GM19397 (cell line): ENCODE results near the gene CDRT15L2.
"Not testable (repeated sequence)": the region's sequence is repeated elsewhere in the genome, so short reads cannot be mapped to it uniquely, and the experiment has no call there.

Experiments used
- ATAC-seq: cut with Tn5 transposase; IDR thresholded peaks from one replicate; pipeline ENCODE4 v1.9.1; 2021; ENCODE audit warnings: mild to moderate bottlenecking, moderate library complexity; ENCODE audit not compliant: unreplicated experiment

Gene CDRT15L2

DNA sequence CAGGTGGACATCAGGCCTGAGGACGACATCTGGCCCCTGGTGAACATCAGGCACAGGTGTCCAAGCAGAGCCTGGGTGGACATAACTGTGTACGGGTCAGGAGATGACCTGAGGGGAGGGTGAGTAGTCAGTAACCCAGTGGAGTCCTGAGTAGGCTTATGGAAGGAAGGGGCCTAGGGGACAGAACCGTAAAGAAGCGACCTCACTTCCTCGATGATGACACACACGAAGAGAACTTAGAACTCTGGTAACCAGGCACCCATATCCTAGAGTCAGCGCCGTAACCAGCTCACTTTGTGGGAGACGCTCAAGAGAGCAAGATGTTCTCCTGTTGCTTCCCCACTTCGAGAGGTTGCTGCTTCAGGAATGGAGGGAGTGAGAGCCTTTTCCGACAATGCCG is at the start of gene CDRT15L2:
Gene CDRT15L2, plus strand, starts transcription at position 301 of the 400 bp plus-strand sequence. Its CDS starts 20 bp downstream, at position 321.
- ATAC-seq = not testable (repeated sequence)

DNA sequence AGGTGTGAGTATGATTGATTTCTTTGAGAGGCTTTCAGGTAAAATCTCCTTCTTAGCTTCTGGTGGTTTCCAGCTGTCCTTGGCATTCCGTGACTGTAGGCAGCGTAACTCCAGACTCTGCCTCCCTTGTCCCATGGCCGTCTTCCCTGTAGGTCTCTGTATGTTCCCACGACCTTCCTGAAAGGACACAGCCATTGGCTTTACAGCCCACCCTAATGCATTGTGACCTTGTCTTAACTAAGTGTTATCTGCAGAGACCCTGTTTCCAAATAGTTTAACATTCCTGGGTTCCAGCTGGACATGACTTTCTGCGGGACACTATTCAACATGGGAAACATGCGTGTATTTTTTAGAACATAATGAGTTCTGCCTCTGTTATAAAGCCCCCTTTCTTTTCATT is 49.4 kb upstream of the CDRT15L2 start:
- ATAC-seq = not testable (repeated sequence)

DNA sequence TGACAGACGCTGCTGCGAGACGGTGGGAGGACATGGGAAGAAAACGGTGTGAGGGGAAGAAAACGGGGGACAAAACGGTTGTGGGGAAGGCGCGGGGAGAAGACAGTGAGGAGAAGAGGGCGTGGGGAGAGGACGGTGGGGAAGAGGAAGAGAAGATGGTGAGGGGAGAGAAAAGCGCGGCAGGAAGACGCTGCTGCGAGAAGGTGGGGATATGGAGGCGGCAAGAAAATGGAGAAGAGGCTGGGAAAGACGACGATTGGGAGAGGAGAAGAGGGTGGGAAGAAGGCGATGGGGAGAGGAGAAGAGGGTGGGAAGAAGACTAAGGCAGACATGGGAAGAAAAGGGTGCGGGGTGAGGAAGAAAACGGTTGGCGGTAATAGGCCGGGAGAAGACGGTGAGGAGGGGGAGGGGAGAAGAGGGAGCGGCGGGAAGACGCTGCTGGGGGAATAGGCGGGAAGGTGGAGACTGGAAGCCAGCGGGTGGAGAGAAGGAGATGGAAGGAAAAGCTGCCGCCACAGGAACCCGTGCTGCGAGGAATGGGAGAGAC is 46.9 kb upstream of the CDRT15L2 start:
- ATAC-seq = not testable (repeated sequence)

GRCh38 chr17:20533206-20533605 is 46.3 kb upstream of the CDRT15L2 start:
- ATAC-seq = not testable (repeated sequence)

- ATAC-seq = not testable (repeated sequence)
These were observed 44.6 kb upstream of the CDRT15L2 start for GRCh38 chr17:20534711-20535550.

- ATAC-seq = peak; percentile 92
These were observed 39.1 kb upstream of the CDRT15L2 start for GRCh38 chr17:20540414-20540813.

GRCh38 chr17:20540865-20541264 is 38.7 kb upstream of the CDRT15L2 start:
- not testable (repeated sequence) for ATAC-seq

GRCh38 chr17:20541853-20542546 is 37.5 kb upstream of the CDRT15L2 start:
- ATAC-seq = not testable (repeated sequence)

DNA sequence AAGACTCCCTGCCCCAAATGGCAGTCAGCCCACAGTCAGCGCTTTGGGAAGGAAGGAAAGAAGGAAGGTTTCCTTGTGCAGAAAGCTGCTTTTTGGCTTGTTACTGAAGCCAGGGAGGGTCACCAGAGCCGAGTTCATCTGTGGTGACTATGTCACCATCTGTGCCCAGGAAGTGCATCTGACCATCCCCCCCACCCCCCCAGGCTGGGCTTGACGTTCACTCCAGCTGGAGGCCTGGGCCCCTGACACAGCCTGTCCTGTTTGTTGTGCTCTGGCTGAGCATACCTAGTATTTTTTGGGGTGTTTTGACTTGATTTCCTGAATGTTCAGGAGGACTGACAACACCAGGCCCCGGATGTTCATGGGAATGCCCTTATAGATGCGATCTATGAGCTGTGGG is 31.6 kb upstream of the CDRT15L2 start:
- not testable (repeated sequence) for ATAC-seq

DNA sequence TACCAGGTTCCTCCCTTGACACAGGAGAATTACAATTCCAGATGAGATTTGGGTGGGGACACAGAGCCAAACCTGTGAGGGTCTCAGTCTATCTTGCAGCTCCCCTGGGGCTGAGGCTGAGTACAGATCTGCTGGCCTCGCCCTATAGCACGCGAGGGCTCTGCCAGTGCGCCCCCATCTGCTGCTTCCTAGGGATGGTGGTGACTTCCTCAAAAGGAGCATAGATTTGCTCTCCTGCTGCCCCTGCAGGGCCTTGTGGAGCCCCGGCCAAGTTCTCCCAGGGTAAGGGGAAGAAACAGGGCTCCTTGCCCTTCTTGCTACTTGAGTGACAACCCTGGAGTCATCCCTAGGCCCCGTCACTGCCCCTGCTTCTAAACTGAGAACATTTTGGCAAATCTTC is 26.6 kb upstream of the CDRT15L2 start:
- not testable (repeated sequence) for ATAC-seq

- ATAC-seq = not testable (repeated sequence)
These were observed 24.8 kb upstream of the CDRT15L2 start for GRCh38 chr17:20554728-20555127.

DNA sequence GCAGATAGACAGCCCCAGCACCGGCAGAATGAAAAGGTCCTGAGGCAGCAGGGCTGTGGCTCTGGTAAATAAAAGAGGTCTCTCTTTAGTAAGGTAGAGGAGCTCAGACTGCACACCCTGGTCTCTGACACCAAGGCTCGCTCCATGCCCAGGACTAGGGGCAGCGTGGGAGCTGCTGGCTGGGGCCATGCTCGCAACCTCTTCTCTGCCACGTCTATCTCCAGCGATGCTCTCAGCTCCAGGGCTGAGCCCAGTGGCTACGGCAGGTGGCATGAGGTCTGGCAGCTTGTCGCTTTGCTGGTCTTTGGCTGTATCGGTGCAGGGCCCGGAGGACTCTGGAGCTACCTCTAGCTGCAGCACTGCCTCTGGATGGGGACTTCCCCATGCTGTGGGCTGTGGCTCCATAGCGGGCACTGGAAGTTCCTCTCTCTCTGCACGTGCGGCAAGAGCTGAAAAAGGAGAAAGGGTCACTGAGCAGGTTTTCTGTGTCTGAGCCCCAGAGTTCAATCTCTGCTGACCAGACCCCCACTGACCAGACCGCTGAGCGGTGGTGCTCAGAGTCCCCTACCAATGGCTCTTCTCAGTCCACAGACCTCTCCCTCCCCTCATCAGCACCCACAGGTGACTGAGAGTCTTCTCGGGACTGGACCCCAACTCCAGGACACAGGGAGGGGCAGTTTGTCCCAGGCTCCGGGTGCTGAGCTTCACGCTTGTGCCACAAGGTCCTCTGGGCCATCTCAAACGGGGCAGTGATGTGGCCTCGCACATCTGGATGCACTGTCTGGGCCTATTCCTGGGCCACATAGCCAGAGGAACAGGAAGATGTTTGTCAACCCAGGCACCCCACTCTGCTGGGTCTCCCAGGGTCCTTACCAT is 24.2 kb upstream of the CDRT15L2 start:
- ATAC-seq = not testable (repeated sequence)

DNA sequence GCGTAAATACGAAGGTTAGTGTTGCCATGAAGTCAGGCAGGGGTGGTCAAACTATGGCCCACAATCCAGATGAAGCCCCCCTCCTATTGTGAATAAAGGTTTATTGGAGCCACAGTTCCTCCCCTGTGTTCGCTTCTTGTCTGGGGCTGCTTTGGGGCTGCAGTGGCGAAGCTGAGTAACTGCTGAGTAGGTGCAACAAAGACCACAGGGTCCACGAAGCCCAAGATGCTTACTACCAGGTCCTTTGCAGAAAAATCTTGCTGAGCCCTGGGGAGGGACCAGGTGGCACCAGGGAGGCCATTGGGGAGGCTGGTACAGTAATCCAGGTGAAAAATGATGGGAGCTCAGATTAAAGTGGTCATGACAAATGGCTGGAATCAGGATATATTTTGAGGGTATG is 21.4 kb upstream of the CDRT15L2 start:
- not testable (repeated sequence) for ATAC-seq

- ATAC-seq = not testable (repeated sequence)
These were observed 20.5 kb upstream of the CDRT15L2 start for GRCh38 chr17:20559018-20559417.

DNA sequence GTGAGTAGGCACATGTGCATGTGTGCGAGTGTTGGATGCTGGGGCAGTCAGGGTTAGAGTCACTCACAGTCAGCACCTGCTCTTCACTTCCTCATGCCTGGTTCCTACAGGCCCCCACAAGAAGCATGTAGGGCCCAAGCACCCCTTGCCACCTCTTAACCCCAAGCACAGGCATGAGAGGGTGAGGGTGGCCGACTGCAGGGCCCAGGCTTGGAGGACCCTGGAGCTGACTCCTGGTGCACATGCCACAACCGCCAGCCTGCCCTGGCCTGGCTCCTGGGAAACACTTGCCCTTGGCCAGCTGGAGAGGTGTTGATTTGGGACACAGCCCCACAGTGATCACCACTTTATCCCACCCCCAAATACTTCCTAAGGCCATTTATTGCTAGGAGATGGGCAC is 16.9 kb upstream of the CDRT15L2 start:
- no peak for ATAC-seq

GRCh38 chr17:20565245-20565644 is 14.3 kb upstream of the CDRT15L2 start:
- ATAC-seq = not testable (repeated sequence)

DNA sequence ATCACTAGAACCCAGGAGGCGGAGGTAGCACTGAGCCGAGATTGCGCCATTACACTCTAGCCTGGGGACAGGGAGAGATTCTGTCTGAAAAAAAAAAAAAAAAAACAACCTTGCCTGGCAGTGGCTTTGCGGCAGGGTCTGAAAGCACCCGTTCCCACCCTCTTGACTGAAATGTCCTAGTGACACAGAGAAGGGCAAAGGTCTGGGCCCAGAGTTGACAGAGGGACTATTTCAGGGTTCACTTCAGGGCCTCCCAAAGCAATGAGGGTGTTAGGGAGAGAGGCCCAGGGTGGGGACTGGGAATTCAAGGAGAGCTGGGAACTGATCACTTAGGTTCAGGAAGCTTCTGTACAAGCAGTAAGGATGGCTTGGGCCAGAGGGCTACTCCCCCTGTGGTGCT is 13.8 kb upstream of the CDRT15L2 start:
- ATAC-seq = no peak

DNA sequence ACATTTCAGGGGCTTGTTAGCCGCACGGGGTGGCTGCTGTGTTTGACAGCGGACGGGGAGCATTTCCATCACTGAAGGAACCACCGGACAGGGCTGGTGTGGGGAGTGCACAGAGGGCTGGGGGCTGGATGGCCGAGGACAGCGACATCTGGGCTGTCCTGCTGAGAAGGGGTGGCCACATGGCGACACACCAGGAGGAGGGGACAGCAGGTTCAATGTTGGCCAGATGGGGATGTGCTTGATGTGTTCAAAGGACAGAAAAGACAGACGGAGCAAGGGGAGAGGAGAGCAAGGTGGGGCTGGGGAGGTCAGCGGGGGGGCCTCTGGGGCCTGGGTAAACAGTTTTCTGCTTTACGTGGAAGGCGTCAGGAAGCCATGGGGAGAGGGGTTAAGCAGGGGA is 12.8 kb upstream of the CDRT15L2 start:
- not testable (repeated sequence) for ATAC-seq

DNA sequence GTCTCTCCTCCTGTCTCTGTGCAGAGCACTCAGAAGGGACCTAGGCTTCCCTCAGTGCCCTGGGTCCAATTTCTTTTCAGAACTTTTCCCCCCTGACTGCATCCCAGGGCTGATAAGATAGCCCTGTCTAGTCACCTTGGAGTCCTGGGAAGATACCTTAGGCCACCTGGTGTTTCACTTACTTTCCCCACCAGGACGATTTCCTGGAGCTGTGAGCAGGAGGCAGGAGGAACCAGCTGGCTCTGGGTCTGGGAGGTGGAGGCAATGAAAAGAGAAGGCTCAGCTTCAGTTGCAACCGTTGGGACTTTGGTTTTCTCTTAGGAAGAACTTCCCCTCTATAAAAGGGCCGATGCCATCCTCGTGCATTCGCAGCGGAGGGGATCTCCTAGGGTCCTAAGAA is 12.1 kb upstream of the CDRT15L2 start:
- ATAC-seq = not testable (repeated sequence)

GRCh38 chr17:20568604-20569003 is 10.9 kb upstream of the CDRT15L2 start:
- not testable (repeated sequence) for ATAC-seq

DNA sequence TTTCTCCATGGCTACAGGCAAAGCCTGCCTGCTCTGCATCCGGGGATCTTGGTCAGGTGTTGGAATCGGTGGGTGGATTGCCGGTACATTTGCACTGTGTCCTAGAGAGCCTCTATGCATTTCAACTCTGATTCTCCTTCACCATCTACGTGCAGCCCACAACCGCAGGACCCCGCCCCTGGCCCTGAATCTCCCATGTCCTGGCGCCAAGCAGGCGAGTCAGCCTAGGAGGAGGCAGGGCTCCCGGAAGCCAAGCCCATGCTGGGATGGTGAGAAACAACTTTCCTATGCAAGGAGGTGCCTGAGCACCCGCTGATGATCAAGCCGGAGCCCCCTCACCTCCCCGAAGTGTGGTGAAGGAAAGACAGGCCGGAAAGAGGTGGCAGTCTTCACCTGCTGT is 7.9 kb upstream of the CDRT15L2 start:
- ATAC-seq = not testable (repeated sequence)
